Activated CD4-positive, alpha-beta T cell treated with anti-CD3 and anti-CD28 coated beads, Interleukin-2, amount 10 ng/mL, durations not matched to agents 7 days and 5 days (primary cell): Measurements from ENCODE around the gene PRKCA. TPM values are rescaled to one million over a fixed set of nuclear protein-coding genes. Genes with fewer than 3 reads are reported as not detected.

ENCODE experiments used
- CTCF ChIA-PET: fragments of 350-600 bp; sonication (Branson Sonifier 250); formaldehyde crosslinking; loops from one replicate; lab custom pipeline; 2021; ENCODE audit warnings: antibody characterized with exemption; lab: Charles Lee
- POLR2A ChIA-PET: fragments of 350-600 bp; sonication (Branson Sonifier 250); formaldehyde crosslinking; loops from one replicate; lab custom pipeline; 2021; ENCODE audit warnings: antibody characterized with exemption; lab: Charles Lee
- DNase-seq: peaks from one replicate; pipeline ENCODE4 v3.0.0-alpha.2; 2020
- H3K27ac Mint-ChIP-seq: one replicate; pipeline ENCODE4 v1.8.0; 2021; ENCODE audit warnings: mild to moderate bottlenecking, moderate library complexity, mixed read lengths
- H3K27me3 Mint-ChIP-seq: one replicate; pipeline ENCODE4 v1.8.0; 2021; ENCODE audit warnings: mixed read lengths
- H3K36me3 Mint-ChIP-seq: one replicate; pipeline ENCODE4 v1.8.0; 2021; ENCODE audit warnings: low read depth, mixed read lengths
- H3K4me1 Mint-ChIP-seq: one replicate; pipeline ENCODE4 v1.8.0; 2021; ENCODE audit warnings: mixed read lengths
- H3K4me3 Mint-ChIP-seq: one replicate; pipeline ENCODE4 v1.8.0; 2021; ENCODE audit warnings: mild to moderate bottlenecking, moderate library complexity, mixed read lengths
- H3K9me3 Mint-ChIP-seq: one replicate; pipeline ENCODE4 v1.8.0; 2021; ENCODE audit warnings: mixed read lengths
- total RNA-seq, 2 experiments: library from RNA; stranded (reverse); gene quantifications; one replicate each; pipeline ENCODE4 v1.2.3, GENCODE V29; 2021

The PRKCA gene
- total RNA-seq, 2 experiments from 2014 or later = 72.8 to 74.6 TPM

- ChIA-PET CTCF (interaction anchor here (1.5 kb wide), 1 partner anchor 28 kb away, joined by 4 read pairs; no protein-coding TSS in a partner anchor), POLR2A (no interaction called here)
- H3K36me3 Mint-ChIP-seq = peaks cover 6% of the 10 kb centered on the region
- no peaks in the 10 kb centered on the region for H3K27me3 Mint-ChIP-seq
- H3K27ac Mint-ChIP-seq = no peak overlapping the region
- H3K4me3 Mint-ChIP-seq = no peak overlapping the region
- DNase-seq = no peak
- H3K4me1 Mint-ChIP-seq = peaks cover 61% of the 10 kb centered on the region
- no peaks in the 10 kb centered on the region for H3K9me3 Mint-ChIP-seq
Measured at GRCh38 chr17:66430846-66431795, 128.7 kb downstream of the PRKCA start.

GRCh38 chr17:66431910-66432309 lies 129.5 kb downstream of the PRKCA start:
- Mint-ChIP-seq H3K9me3 (no peaks in the 10 kb centered on the region), H3K4me3 (no peak overlapping the region), H3K27me3 (no peaks in the 10 kb centered on the region), H3K36me3 (peaks cover 6% of the 10 kb centered on the region), H3K27ac (no peak overlapping the region), H3K4me1 (peaks cover 55% of the 10 kb centered on the region)
- POLR2A ChIA-PET = no interaction called here
- CTCF ChIA-PET = interaction anchor here (1.0 to 2.2 kb wide), 3 partner anchors 15 to 29 kb away, joined by 3 to 7 read pairs (median 4); no protein-coding TSS in a partner anchor
- no peak for DNase-seq

GRCh38 chr17:66432411-66432957 lies 130.1 kb downstream of the PRKCA start:
- H3K27me3 Mint-ChIP-seq = no peaks in the 10 kb centered on the region
- H3K4me3 Mint-ChIP-seq = no peak overlapping the region
- ChIA-PET POLR2A (no interaction called here), CTCF (interaction anchor here (0.6 to 2.2 kb wide), 6 partner anchors 14 to 1813 kb away, joined by 3 to 7 read pairs (median 3); no protein-coding TSS in a partner anchor)
- peaks cover 4% of the 10 kb centered on the region for H3K36me3 Mint-ChIP-seq
- H3K9me3 Mint-ChIP-seq = no peaks in the 10 kb centered on the region
- H3K27ac Mint-ChIP-seq = peak overlapping the region; percentile 28
- H3K4me1 Mint-ChIP-seq = peaks cover 52% of the 10 kb centered on the region
- DNase-seq = no peak

DNA sequence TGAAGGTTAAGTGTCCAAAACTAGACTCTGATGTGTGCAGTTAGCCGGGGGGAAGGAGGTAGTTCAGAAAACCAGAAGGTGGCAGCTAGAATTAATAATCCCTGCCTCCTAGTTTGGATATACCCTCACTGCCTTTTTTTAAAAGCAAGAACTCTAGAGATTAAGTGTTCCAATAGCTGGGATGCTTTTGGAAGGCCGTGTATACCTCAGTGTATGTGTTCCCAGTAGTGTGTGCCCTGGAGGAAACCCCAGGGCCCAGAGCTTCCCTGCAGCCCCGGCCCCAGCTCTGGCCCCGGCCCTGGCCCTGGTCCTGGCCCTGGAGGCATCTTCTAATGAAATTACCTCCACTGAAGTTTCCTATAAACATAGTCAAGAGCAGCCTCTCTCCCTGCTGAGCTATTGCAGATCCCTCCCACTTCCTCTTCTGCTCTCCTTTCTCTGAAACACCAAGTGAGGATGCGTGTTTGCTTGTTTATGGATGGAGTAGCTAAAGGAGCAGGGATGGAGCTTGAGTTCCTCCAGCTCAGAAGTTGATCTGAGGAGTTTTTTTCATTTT lies 130.7 kb downstream of the PRKCA start:
- peak overlapping the region; percentile 34 for H3K27ac Mint-ChIP-seq
- H3K9me3 Mint-ChIP-seq = peaks cover under 1% of the 10 kb centered on the region
- no peak overlapping the region for H3K4me3 Mint-ChIP-seq
- no peaks in the 10 kb centered on the region for H3K27me3 Mint-ChIP-seq
- POLR2A ChIA-PET = no interaction called here
- no peak for DNase-seq
- peaks cover 52% of the 10 kb centered on the region for H3K4me1 Mint-ChIP-seq
- CTCF ChIA-PET = interaction anchor here (0.6 to 2.2 kb wide), 7 partner anchors 14 to 1812 kb away, joined by 3 to 7 read pairs (median 3); no protein-coding TSS in a partner anchor
- H3K36me3 Mint-ChIP-seq = peaks cover 4% of the 10 kb centered on the region

- Mint-ChIP-seq H3K4me3 (no peak overlapping the region), H3K9me3 (peaks cover 6% of the 10 kb centered on the region), H3K36me3 (peaks cover 12% of the 10 kb centered on the region), H3K27me3 (no peaks in the 10 kb centered on the region), H3K4me1 (peaks cover 50% of the 10 kb centered on the region), H3K27ac (no peak overlapping the region)
- DNase-seq = no peak
- ChIA-PET POLR2A (no interaction called here), CTCF (interaction anchor here (1.1 to 1.2 kb wide), 2 partner anchors 13 to 238 kb away, joined by 3 read pairs; no protein-coding TSS in a partner anchor)
Measured at GRCh38 chr17:66435182-66435581, 132.8 kb downstream of the PRKCA start.

DNA sequence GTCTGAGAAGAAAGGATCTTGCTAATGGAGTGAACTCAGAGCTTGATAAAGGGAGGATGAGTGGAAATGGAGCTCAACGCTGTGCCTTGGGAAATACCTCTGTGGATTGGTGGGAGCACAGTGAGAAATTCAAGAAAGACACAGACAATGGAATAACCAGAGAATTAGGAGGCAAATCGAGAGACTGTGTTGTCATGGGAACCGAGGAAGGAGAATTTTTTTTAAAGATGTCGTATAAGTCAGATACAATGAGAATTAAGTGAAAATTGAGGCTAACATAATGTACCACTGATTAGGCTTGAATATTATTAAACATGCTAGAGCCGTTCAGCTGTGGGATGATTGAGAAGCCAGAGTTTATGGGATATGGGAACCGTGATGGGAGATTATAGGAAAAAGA lies 134.2 kb downstream of the PRKCA start:
- no peaks in the 10 kb centered on the region for H3K27me3 Mint-ChIP-seq
- CTCF ChIA-PET = interaction anchor here (1.2 kb wide), 1 partner anchor 15 kb away, joined by 3 read pairs; no protein-coding TSS in a partner anchor

GRCh38 chr17:66437476-66438026 lies 135.1 kb downstream of the PRKCA start:
- H3K4me3 Mint-ChIP-seq = no peak overlapping the region
- no peak for DNase-seq
- ChIA-PET POLR2A (no interaction called here), CTCF (interaction anchor here (1.4 kb wide), 1 partner anchor 10 kb away, joined by 6 read pairs; no protein-coding TSS in a partner anchor)
- H3K36me3 Mint-ChIP-seq = peaks cover 22% of the 10 kb centered on the region
- H3K27ac Mint-ChIP-seq = no peak overlapping the region
- peaks cover 6% of the 10 kb centered on the region for H3K9me3 Mint-ChIP-seq
- H3K4me1 Mint-ChIP-seq = peaks cover 49% of the 10 kb centered on the region
- H3K27me3 Mint-ChIP-seq = no peaks in the 10 kb centered on the region

More for the DNA sequence above, 134.2 kb downstream of the PRKCA start:
- no peak for DNase-seq
- peaks cover 53% of the 10 kb centered on the region for H3K4me1 Mint-ChIP-seq
- no peak overlapping the region for H3K4me3 Mint-ChIP-seq
- POLR2A ChIA-PET = no interaction called here
- peaks cover 6% of the 10 kb centered on the region for H3K9me3 Mint-ChIP-seq
- H3K36me3 Mint-ChIP-seq = peaks cover 16% of the 10 kb centered on the region
- no peak overlapping the region for H3K27ac Mint-ChIP-seq

- peaks cover 27% of the 10 kb centered on the region for H3K36me3 Mint-ChIP-seq
- no peak overlapping the region for H3K27ac Mint-ChIP-seq
- no peak for DNase-seq
- H3K9me3 Mint-ChIP-seq = peaks cover 6% of the 10 kb centered on the region
- CTCF ChIA-PET = interaction anchor here (0.6 to 1.4 kb wide), 3 partner anchors 9 to 1589 kb away, joined by 3 to 6 read pairs (median 4); no protein-coding TSS in a partner anchor
- no peaks in the 10 kb centered on the region for H3K27me3 Mint-ChIP-seq
- POLR2A ChIA-PET = no interaction called here
- H3K4me3 Mint-ChIP-seq = no peak overlapping the region
- H3K4me1 Mint-ChIP-seq = peaks cover 48% of the 10 kb centered on the region
Measured at GRCh38 chr17:66438101-66438500, 135.7 kb downstream of the PRKCA start.

GRCh38 chr17:66441101-66441661 lies 138.8 kb downstream of the PRKCA start:
- H3K4me3 Mint-ChIP-seq = no peak overlapping the region
- H3K9me3 Mint-ChIP-seq = peaks cover 10% of the 10 kb centered on the region
- peaks cover 44% of the 10 kb centered on the region for H3K36me3 Mint-ChIP-seq
- ChIA-PET CTCF (interaction anchor here (0.7 to 1.1 kb wide), 3 partner anchors 8 to 34 kb away, joined by 3 read pairs; no protein-coding TSS in a partner anchor), POLR2A (no interaction called here)
- peaks cover 38% of the 10 kb centered on the region for H3K4me1 Mint-ChIP-seq
- no peaks in the 10 kb centered on the region for H3K27me3 Mint-ChIP-seq
- peak overlapping the region; percentile 58 for H3K27ac Mint-ChIP-seq
- no peak for DNase-seq

DNA sequence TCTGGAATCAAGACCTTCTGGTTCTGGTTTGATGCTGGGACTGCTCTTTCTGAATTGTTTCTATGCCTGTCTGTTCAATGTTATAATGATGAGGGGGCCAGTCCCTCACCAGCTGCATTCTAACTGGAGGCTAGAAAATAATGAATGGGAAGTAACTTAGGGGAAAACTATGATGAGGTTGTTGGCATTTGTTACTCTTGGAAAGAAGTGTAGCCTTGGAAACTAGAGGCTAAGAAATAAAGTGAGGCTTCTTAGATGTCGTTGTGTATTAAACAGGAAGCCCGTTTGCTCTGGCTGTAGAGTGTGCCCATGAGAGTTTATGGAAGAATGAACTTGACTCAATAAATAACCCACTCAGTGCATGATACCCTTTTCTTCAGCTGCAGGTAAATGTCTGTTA lies 140.8 kb downstream of the PRKCA start:
- Mint-ChIP-seq H3K4me1 (peaks cover 33% of the 10 kb centered on the region), H3K27me3 (no peaks in the 10 kb centered on the region), H3K4me3 (no peak overlapping the region), H3K36me3 (peaks cover 41% of the 10 kb centered on the region), H3K9me3 (peaks cover 8% of the 10 kb centered on the region), H3K27ac (no peak overlapping the region)
- ChIA-PET POLR2A (no interaction called here), CTCF (interaction anchor here (1.1 kb wide), 1 partner anchor 17 kb away, joined by 3 read pairs; no protein-coding TSS in a partner anchor)
- no peak for DNase-seq

DNA sequence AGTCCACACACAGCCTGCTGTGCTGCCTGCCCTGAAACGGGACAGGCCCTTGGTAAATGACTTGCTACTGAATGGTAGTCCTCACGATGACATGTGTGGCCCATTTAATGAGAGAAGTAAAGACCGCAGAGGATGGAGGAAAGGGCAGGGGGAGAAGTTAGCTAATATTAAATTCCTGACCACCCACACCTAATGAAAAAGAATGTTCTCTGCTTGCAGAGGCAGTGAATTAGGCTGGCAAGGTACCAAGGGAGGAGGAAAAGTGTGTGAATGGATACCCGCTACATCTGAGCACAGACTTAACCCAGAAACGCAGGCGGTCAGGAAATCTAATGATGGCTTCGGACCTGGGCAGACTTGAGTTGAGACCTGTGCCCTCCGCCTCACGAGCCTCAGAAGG lies 141.2 kb downstream of the PRKCA start:
- H3K4me1 Mint-ChIP-seq = peaks cover 29% of the 10 kb centered on the region
- no peaks in the 10 kb centered on the region for H3K27me3 Mint-ChIP-seq
- ChIA-PET POLR2A (no interaction called here), CTCF (interaction anchor here (1.1 kb wide), 1 partner anchor 17 kb away, joined by 3 read pairs; no protein-coding TSS in a partner anchor)
- H3K36me3 Mint-ChIP-seq = peaks cover 36% of the 10 kb centered on the region
- peaks cover 4% of the 10 kb centered on the region for H3K9me3 Mint-ChIP-seq
- H3K27ac Mint-ChIP-seq = no peak overlapping the region
- no peak for DNase-seq
- H3K4me3 Mint-ChIP-seq = no peak overlapping the region

DNA sequence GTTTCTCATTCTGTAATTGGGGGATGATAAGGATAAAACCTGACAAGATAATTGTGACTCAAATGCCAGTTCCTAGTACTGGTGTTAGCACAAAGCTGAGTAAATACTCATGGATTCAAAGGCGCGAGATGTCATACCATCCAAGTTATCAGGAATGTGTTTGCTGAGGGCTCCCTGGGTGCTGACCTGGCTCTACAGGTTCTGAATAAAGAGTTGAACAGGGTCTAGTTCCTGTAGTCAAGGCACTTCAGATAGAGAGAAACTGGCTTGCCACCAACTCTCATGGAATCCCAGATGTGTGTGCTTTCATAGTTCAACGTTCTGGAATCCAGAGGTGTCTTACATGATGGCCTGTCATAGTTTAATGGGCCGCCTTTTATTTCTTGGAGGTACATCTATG lies 141.6 kb downstream of the PRKCA start:
- no peaks in the 10 kb centered on the region for H3K27me3 Mint-ChIP-seq
- no peak for DNase-seq
- no peak overlapping the region for H3K4me3 Mint-ChIP-seq
- CTCF ChIA-PET = no interaction called here
- H3K27ac Mint-ChIP-seq = no peak overlapping the region
- peaks cover 4% of the 10 kb centered on the region for H3K9me3 Mint-ChIP-seq
- POLR2A ChIA-PET = no interaction called here
- peaks cover 33% of the 10 kb centered on the region for H3K36me3 Mint-ChIP-seq
- peaks cover 27% of the 10 kb centered on the region for H3K4me1 Mint-ChIP-seq
